Upper lobe of left lung (tissue), 6 donors: ENCODE results near the gene SORBS1. TPM values are rescaled to one million over a fixed set of nuclear protein-coding genes. Genes with fewer than 3 reads are reported as not detected.

ENCODE experiments used
- ATAC-seq, 2 donors: fragments of 200-7000 bp; cut with Tn5 transposase; one replicate each; pipeline ENCODE4 v1.9.1; 2022; ENCODE audit warnings: mild to moderate bottlenecking in 2 of 2, moderate library complexity in 2 of 2; ENCODE audit not compliant: low FRiP score in 2 of 2
- DNase-seq, 2 donors: peaks; one replicate each; pipeline ENCODE4 v3.0.0-alpha.2; 2019 to 2020
- H3K27ac ChIP-seq, 4 donors: fragments of 200-600 bp; sonication (generic); one replicate each; pipeline ENCODE4 v1.5.1; 2016 to 2019
- H3K27me3 ChIP-seq, 4 donors: fragments of 200-600 bp; sonication (generic); one replicate each; pipeline ENCODE4 v1.5.1; 2017 to 2019
- H3K36me3 ChIP-seq, 4 donors: fragments of 200-600 bp; sonication (generic); one replicate each; pipeline ENCODE4 v1.5.1; 2016 to 2019
- H3K4me1 ChIP-seq, 4 donors: fragments of 200-600 bp; sonication (generic); one replicate each; pipeline ENCODE4 v1.5.1; 2018 to 2019
- H3K4me3 ChIP-seq, 4 donors: fragments of 200-600 bp; sonication (generic); one replicate each; pipeline ENCODE4 v1.5.1; 2017 to 2019; ENCODE audit warnings: mild to moderate bottlenecking in 2 of 4, moderate library complexity in 1 of 4
- H3K9me3 ChIP-seq, 4 donors: fragments of 200-600 bp; sonication (generic); one replicate each; pipeline ENCODE4 v1.5.1; 2018 to 2019
- CTCF ChIP-seq, 6 experiments: fragments of 450-650 bp in 4 of 6; fragments of 200-600 bp in 2 of 6; sonication (generic) in 2 of 6; IDR thresholded peaks; one replicate each; pipeline ENCODE4 v1.5.1; 2016 to 2019; ENCODE audit warnings: antibody characterized with exemption in 6 of 6
- EP300 ChIP-seq, 4 donors: sonication (generic); formaldehyde crosslinking; IDR thresholded peaks; one replicate each; pipeline ENCODE4 v1.5.1; 2017; ENCODE audit warnings: antibody characterized with exemption in 4 of 4, control low read depth in 2 of 4
- POLR2A ChIP-seq, 4 donors: fragments of 450-650 bp; IDR thresholded peaks; one replicate each; pipeline ENCODE4 v1.5.1; 2016 to 2017; ENCODE audit warnings: antibody characterized with exemption in 4 of 4, mild to moderate bottlenecking in 2 of 4
- POLR2AphosphoS5 ChIP-seq, 2 donors: sonication (generic); formaldehyde crosslinking; IDR thresholded peaks; one replicate each; pipeline ENCODE4 v1.5.1; 2017; ENCODE audit warnings: antibody characterized with exemption in 2 of 2
- WGBS, 2 donors: methylation state at CpG; one replicate each; pipeline ENCODE4 v1.1.5; 2017 to 2018; 5-methylcytosine and 5-hydroxymethylcytosine counted together
- total RNA-seq, 6 donors: library from RNA; depleted of rRNA in 4 of 6; stranded (reverse); fragments of >200 nt in 4 of 6; gene quantifications; one replicate each; pipeline versions ENCODE4 v1.1.0 to v1.2.1, GENCODE V29; 2016 to 2021
- donor health status: DM: no; HTN: no; CAD: no; lungs with moderate emphysema.
- donor health status: DM: no; HTN: yes; CAD: no; lungs with severe emphysema.

The SORBS1 gene
- total RNA-seq, 6 donors from 2014 or later = 45.8 to 116 (median 71.7) TPM

DNA sequence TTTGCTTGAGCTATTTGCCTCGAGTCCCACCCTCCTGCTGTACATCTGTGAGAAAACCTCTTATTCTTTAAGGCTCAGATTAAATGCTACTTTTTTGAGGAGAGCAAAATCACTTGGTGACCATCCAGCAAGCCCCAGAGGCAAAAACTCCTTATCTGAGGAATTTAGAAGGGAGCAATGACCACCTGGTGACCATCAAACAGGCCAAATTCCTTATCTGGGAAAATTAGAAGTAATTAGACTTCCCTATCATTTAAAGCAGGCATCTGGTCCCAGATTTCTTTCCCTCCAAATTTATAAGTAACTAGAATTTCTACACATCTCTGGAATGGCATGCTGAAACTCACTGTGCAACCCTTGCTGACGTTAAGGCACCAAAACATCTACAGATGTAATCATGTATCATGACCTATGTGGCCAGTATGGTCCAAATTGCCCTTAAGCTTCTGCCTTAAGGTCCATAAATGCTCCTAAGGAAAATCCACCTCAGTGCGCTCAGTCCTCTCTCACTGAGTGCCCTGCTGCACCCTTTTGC, 229.5 kb downstream of the SORBS1 start:
- Histone ChIP-seq H3K27me3 (no peaks in the 10 kb centered on the region), H3K4me1 (peaks cover 29 to 52% (median 41%) of the 10 kb centered on the region in 4 donors), H3K9me3 (no peaks in the 10 kb centered on the region), H3K27ac (peak overlapping the region in 2 of 4 donors; percentile 68 to 88), H3K36me3 (peaks cover 0 to 18% (median 0%) of the 10 kb centered on the region in 4 donors), H3K4me3 (no peak overlapping the region)
- WGBS, 2 donors = 96 to 98% methylated on average over 3 of the region's 3 CpGs
- TF ChIP-seq POLR2A (IDR thresholded peaks at IDR 0.05) (no peak), EP300 (IDR thresholded peaks at IDR 0.05) (no peak), CTCF (IDR thresholded peaks at IDR 0.05) (no peak), POLR2AphosphoS5 (IDR thresholded peaks at IDR 0.05) (no peak)
- ATAC-seq (no peak), DNase-seq (no peak)

- Histone ChIP-seq H3K4me3 (no peak overlapping the region), H3K9me3 (no peaks in the 10 kb centered on the region), H3K36me3 (peaks cover 0 to 18% (median 0%) of the 10 kb centered on the region in 4 donors), H3K4me1 (peaks cover 29 to 56% (median 42%) of the 10 kb centered on the region in 4 donors), H3K27ac (peak overlapping the region in 2 of 4 donors; percentile 13 to 68), H3K27me3 (no peaks in the 10 kb centered on the region)
- ATAC-seq = no peak
- DNase-seq = no peak
- no peak for TF ChIP-seq CTCF (IDR thresholded peaks at IDR 0.05)
- TF ChIP-seq POLR2A (IDR thresholded peaks at IDR 0.05) = no peak
- no peak for TF ChIP-seq EP300 (IDR thresholded peaks at IDR 0.05)
- TF ChIP-seq POLR2AphosphoS5 (IDR thresholded peaks at IDR 0.05) = no peak
- WGBS, 2 donors = 63 to 76% methylated on average over 1 of the region's 1 CpG
These were observed 230.2 kb downstream of the SORBS1 start for GRCh38 chr10:95330966-95331453.

DNA sequence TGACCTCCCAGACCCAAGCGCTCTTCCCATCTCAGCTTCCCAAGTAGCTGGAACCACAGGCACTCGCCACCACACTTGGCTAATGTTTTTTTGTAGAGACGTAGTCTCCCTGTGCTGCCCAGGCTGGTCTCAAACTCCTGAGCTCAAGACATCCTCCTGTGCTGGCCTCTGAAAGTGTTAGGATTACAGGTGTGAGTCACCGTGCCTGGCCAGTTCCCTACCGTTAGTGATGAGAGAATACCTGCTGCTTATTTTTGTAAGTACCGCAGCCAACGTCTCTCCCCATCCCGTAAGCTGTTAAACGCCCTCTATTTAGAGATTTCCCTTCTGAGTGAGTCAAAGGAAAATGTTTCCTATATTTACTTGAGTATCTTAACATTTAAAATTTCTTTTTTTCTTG, 231.9 kb downstream of the SORBS1 start:
- no peak for TF ChIP-seq CTCF (IDR thresholded peaks at IDR 0.05)
- TF ChIP-seq EP300 (IDR thresholded peaks at IDR 0.05) = no peak
- no peak for TF ChIP-seq POLR2AphosphoS5 (IDR thresholded peaks at IDR 0.05)
- TF ChIP-seq POLR2A (IDR thresholded peaks at IDR 0.05) = no peak
- no peaks in the 10 kb centered on the region for H3K9me3 ChIP-seq
- no peak overlapping the region for H3K4me3 ChIP-seq
- peaks cover 0 to 18% (median 0%) of the 10 kb centered on the region in 4 donors for H3K36me3 ChIP-seq
- no peak for ATAC-seq
- peaks cover 17 to 55% (median 34%) of the 10 kb centered on the region in 4 donors for H3K4me1 ChIP-seq
- peak overlapping the region in 2 of 4 donors; percentile 40 to 68 for H3K27ac ChIP-seq
- no peaks in the 10 kb centered on the region for H3K27me3 ChIP-seq
- 80 to 92% methylated on average over 9 of the region's 9 CpGs for WGBS, 2 donors
- DNase-seq = no peak

DNA sequence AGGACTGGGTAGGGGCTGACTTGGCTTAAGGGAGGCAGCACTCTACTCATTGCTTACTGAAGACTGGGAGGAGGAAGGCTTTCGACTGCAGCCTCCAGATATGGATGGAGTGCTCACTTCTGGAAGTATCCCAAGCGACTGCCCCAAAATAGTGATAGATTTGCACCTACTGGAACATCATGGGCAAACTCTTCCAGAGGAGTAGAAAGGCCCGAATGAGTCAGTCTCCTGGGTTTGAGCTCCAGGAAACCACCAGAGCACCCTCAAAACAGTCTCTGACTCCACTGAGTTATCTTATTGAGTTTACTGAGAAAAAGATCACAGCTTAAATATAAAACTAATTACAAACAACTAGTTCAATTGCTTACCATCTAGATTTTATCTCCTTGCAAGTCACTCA, 233.2 kb downstream of the SORBS1 start:
- Histone ChIP-seq H3K4me3 (no peak overlapping the region), H3K9me3 (no peaks in the 10 kb centered on the region), H3K27me3 (no peaks in the 10 kb centered on the region), H3K36me3 (peaks cover 0 to 16% (median 0%) of the 10 kb centered on the region in 4 donors), H3K27ac (peak overlapping the region in 2 of 4 donors; percentile 52 to 58), H3K4me1 (peaks cover 17 to 44% (median 29%) of the 10 kb centered on the region in 4 donors)
- DNase-seq (no peak), ATAC-seq (no peak)
- no peak for TF ChIP-seq EP300 (IDR thresholded peaks at IDR 0.05)
- no peak for TF ChIP-seq POLR2AphosphoS5 (IDR thresholded peaks at IDR 0.05)
- TF ChIP-seq CTCF (IDR thresholded peaks at IDR 0.05) = no peak
- no peak for TF ChIP-seq POLR2A (IDR thresholded peaks at IDR 0.05)
- WGBS, 2 donors = 72 to 76% methylated on average over 3 of the region's 3 CpGs

DNA sequence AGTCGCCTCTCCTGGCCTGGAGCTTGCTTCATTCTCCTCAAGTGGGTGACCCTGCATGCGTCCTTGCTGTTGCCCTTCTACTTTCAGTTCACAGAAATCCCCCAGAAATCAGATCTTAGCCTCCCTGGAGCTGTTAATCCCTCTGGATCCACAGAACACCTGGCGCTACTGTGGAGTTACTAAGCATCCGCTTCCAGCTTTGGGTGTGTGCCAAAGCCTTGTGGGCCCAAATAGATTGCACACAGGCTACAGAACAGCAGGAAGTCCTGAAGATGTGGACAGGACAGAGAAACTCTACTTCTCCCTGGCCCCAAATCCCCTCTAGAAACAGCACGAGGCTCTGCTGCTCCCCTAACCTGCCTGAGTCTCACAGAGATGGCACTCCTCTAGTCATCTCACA, 233.8 kb downstream of the SORBS1 start:
- TF ChIP-seq POLR2A (IDR thresholded peaks at IDR 0.05) (no peak), CTCF (IDR thresholded peaks at IDR 0.05) (peak in 3 of 6 experiments; percentile 6 to 34 (median 17))
- Histone ChIP-seq H3K27me3 (no peaks in the 10 kb centered on the region), H3K27ac (peak overlapping the region in 3 of 4 donors; percentile 44 to 58 (median 52)), H3K9me3 (no peaks in the 10 kb centered on the region), H3K4me3 (no peak overlapping the region), H3K36me3 (peaks cover 0 to 10% (median 0%) of the 10 kb centered on the region in 4 donors), H3K4me1 (peaks cover 17 to 37% (median 29%) of the 10 kb centered on the region in 4 donors)
- WGBS, 2 donors = 35 to 57% methylated on average over 5 of the region's 5 CpGs
- peak; percentile 11 to 32 for ATAC-seq
- DNase-seq = peak in 1 of 2 donors; percentile 75
